ENCODE data around the gene TEX264.
"Not testable (repeated sequence)": the region's sequence is repeated elsewhere in the genome, so short reads cannot be mapped to it uniquely, and the experiment has no call there.

TEX264 gene

GRCh38 chr3:51670823-51671733, at the start of gene TEX264:
TSS of gene TEX264 (plus strand) at chr3:51671252. CDS start at chr3:51674305, 3,053 bp downstream.
- no peak for DNase-seq

- no peak for DNase-seq
Observed at GRCh38 chr3:51622413-51622812, 48.6 kb upstream of the TEX264 start.

DNA sequence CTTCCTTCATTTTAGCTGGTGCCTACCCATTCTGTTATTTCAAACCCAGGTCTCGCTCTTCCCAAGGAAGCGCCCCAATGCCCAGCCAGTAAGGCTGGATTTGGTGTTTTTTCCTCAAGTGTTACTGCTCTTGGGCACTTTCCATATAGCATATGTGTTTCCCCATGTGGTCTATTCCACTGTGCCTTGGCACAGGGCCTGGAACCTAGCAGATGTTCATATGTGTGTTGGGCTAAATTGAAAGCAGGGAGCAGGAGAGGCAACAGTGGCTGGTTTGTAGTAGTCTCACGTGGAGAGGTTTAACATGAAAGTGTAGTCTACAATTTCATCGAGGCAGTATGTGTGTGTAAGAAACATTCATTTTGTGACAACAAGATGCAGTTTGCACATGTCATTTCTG, 48.2 kb upstream of the TEX264 start:
- no peak for DNase-seq

DNA sequence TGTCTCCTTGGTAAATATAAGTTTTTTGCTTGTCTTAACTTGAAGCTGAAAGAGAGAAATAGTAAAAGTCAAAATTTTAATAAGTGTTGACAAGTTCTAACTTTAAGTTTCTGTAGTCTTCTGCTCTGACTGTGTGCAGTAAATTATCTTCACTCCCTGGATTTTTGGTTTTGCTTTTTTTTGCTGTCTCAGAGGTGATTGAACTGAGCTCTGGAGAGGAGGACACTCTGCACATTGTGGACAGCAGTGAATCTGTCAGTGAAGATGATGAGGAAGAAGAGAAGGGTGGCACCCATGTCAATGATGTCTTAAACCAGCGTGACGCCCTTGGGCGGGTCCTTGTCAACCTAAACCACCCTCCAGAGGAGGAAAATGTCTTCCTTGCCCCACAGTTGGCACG, 40.5 kb upstream of the TEX264 start:
- no peak for DNase-seq

DNA sequence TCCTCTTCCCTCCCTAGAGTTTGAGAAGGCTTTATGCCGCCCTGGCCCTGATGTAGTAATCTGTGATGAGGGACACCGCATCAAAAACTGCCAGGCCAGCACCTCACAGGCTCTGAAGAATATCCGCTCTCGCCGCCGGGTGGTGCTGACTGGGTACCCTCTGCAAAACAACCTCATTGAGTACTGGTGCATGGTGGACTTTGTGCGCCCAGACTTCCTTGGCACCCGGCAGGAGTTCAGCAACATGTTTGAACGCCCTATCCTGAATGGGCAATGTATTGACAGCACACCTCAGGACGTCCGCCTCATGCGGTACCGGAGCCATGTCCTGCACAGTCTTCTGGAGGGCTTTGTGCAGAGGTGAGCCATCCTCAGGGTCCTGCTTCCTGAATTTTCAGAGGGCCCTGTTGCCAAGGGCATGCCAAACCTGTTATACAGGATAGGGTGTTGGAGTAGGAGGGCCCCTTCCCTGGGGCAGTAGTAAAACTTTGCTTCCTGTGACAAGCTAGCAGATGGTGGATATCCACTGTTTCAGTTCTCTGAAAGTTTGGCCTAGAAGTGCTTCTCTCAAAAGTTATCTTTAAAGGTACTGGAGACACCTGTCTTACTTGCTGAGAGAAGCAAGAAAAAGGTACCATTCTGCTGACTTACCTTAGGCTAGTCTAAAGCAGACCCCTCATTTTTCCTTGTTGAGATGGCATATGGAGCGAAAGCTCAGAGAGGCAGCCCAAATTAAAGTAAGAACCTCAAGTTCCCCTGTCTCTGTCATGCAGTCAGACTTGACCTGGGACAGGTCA, 33.7 kb upstream of the TEX264 start:
- DNase-seq, result no peak

GRCh38 chr3:51637941-51638471, 33.0 kb upstream of the TEX264 start:
- no peak for DNase-seq

DNA sequence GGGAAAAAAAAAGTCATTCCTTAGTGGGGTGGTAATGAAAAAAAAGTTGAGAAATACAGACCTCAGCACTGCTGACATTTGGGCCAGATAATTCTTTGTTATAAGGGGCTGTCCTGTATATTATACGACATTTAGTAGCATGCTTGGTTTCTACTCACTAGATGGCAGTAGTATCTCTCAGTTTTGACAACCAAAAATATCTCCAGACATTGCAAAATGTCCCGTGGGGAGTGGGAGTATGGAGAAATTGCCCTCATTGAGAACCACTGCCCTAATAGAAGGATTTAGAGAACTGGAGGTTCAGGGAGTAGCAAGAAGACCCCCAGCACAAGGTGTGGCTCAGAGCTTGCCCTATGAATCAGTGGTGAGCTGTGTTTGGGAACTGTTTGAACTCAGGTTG, 28.6 kb upstream of the TEX264 start:
- no peak for DNase-seq

DNA sequence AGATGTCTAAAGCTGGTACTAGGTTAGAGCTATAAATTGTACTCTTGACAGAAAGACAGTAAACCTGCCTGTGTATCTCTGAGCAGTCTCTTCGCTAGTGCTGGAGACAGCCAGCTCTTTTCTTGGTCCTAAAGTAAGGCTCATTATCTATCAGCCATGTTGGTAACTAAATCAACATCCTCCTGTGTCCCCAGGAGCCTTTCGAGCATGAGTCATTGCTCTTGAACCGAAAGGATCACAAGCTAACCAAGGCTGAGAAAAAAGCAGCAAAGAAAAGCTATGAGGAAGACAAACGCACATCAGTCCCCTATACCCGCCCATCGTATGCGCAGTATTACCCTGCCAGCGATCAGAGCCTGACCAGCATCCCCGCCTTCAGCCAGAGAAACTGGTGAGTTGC, 25.0 kb upstream of the TEX264 start:
- DNase-seq, result no peak

DNA sequence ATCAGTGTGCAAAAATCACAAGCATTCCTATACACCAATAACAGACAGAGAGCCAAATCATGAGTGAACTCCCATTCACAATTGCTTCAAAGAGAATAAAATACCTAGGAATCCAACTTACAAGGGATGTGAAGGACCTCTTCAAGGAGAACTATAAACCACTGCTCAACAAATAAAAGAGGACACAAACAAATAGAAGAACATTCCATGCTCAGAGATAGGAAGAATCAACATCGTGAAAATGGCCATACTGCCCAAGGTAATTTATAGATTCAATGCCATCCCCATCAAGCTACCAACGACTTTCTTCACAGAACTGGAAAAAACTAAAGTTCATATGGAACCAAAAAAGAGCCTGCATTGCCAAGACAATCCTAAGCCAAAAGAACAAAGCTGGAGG, 18.9 kb upstream of the TEX264 start:
- DNase-seq, result not testable (repeated sequence)

DNA sequence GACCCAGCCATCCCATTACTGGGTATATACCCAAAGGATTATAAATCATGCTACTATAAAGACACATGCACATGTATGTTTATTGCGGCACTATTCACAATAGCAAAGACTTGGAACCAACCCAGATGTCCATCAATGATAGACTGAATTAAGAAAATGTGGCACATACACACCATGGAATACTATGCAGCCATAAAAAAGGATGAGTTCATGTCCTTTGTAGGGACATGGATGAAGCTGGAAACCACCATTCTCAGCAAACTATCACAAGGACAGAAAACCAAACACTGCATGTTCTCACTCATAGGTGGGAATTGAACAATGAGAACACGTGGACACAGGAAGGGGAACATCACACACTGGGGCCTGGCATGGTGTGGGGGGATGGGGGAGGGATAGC, 17.6 kb upstream of the TEX264 start:
- not testable (repeated sequence) for DNase-seq

DNA sequence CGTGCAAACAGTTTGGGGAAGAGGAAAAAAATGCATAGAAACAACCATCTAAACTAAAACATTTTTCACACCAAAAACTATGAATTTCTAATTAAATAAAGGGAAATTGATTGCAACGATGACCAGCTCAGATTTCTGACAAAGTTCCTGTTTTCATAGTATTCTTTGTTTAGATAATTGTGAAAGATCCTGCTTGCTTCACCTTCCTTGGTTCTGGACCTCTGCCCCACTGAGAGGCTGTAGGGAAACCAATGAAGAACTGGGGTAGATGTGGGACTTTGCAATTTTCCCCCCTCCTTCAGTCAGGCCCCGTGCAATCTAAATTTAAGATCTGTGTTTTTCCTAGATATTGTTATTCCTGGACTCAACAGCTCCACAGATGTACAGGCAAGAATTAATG, 13.8 kb upstream of the TEX264 start:
- no peak for DNase-seq

DNA sequence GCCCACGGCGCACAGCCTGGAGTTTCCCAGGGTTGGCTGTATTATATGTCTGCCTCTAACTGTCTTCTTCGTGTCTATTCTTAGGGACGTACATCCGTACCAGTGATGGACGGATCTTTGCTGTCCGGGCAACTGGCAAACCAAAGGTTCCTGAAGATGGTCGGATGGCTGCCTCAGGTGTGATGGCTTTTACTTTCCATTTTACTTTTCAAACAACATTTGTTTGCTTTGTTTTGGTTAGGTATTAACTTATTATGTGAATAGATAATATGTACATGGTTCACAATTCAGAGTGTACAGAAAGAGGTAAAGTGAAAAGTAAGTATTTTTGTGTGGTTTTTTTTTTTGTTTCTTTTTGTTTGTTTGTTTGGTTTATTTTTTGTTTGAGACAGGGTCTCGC, 11.1 kb upstream of the TEX264 start:
- DNase-seq, result no peak

DNA sequence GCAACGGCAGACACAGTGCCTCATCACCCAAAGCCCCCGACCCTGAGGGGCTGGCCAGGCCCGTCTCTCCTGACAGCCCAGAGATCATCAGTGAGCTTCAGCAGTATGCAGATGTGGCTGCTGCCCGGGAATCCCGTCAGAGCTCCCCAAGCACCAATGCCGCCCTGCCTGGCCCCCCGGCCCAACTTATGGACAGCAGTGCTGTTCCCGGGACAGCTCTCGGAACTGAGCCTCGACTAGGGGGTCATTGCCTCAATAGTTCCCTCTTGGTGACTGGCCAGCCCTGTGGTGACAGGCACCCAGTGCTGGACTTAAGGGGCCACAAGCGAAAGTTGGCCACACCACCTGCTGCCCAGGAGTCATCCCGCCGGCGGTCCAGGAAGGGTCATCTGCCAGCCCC, 8.6 kb upstream of the TEX264 start:
- DNase-seq, result no peak

DNA sequence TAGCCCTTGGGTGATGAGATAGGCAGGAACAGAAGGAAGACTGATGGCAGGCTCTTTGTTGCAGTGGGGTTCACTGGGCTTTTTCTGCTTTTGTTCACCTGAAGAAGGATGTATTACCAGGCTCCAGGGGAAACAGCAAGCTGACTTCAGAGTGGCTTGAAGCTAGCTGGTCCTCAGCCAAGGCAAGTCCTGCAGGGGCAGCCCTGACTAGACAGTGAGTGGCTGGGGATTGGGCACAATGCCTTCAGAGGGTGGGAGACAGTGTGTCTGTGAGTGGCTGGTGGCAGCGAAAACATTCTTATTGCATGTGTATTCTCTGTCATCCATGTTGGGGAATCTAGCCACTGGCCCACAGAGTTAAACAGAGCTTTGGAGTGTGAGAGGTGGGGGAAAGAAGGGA, 2.3 kb upstream of the TEX264 start:
- no peak for DNase-seq

- DNase-seq, result peak; percentile 2
Observed at GRCh38 chr3:51669241-51670052, 1.6 kb upstream of the TEX264 start.

GRCh38 chr3:51670053-51670822, 814 bp upstream of the TEX264 start:
- DNase-seq, result no peak

DNA sequence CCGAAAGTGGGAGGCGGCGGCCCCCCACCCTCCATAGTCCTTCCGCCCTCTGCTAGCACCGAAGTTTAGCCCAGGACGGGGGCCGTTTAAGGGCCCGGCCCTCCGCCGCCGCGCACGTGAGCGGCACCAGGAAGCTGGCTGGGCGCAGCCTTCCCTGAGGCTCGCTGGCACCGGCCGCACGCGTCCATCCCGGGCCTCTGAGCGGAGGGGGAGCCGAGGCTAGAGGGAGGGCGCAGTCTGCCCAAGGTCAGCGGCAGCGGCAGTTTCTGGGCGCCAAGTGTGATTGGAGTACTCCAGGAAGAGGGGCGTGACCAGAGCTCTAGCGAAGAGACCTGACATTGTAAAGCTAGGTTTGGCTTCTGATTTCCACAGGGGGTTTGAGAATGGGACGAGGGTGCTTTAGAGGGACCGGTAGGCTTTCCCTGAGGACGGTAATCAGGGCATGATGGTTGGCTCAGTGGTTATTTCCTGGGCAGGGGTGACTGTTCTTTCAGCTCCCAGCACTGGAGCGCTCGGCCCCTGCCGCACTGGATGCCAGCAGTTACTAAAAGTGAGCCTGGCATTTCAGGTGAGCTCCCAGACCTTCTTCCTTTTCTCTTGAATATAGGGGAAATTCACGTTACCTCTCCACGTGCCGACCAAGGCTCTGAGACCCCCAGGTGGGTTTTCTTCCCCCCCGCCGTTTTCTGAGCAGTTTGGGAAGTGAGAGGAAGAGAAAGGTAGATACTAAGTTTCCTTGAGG, 853 bp downstream of the TEX264 start:
- DNase-seq, result peak; percentile 17

GRCh38 chr3:51673181-51673801, 2.2 kb downstream of the TEX264 start:
- DNase-seq, result no peak

DNA sequence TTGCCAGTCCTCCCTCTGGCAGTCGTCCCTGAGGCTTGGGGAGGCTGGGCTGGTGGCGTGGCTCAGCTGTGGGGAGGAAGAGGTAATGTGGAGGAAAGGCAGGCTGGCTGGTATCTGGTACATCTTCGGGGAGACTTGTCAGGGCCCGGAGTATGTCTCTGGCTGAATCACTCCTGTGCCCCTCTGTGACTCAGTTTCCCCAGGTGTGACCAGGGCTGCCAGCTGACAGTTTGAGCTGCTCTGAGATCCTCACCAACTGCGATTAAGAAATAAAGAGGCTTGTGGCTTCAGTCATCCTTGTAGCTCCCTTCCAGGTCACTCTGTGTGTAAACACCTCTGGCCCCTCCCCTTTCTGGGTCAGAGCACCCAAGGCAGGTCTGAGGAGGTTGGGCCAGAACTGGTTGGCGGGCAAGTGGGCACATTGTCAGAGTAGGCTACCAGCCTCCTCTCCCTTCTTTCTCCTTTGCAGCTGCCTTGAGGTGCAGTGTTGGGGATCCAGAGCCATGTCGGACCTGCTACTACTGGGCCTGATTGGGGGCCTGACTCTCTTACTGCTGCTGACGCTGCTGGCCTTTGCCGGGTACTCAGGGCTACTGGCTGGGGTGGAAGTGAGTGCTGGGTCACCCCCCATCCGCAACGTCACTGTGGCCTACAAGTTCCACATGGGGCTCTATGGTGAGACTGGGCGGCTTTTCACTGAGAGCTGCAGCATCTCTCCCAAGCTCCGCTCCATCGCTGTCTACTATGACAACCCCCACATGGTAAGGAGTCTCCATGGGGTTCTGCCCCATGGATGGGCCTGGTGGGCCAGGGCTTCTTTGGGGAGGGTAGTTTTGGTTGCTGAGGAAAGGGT, 3.0 kb downstream of the TEX264 start:
- DNase-seq, result no peak

DNA sequence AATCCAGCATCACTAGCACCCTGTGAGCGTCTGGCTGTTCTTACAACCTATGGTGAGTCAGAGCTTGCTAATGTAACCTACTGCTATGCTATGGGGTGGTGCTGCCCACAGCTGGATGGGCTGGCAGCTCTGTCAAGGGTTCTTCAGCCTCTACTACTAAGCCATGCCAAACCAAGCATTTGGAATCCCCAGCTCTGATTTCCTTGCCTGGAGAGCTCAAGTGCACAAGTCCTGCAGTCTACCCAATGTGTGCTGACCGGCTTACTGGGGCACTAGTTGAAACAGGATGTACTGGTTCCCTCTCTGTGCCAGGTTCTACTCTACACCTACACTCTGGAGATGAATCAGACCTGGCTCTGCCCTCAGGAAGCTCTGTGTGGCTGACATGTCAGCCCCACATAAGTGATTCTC, 4.2 kb downstream of the TEX264 start:
- no peak for DNase-seq
